Body of pancreas (tissue), 4 donors: ENCODE measurements around the gene CYTH1.

Experiments
- CTCF ChIP-seq, 7 experiments: fragments of 450-650 bp in 4 of 7; fragments of 200-600 bp in 3 of 7; sonication (generic) in 3 of 7; IDR thresholded peaks; one replicate each; pipeline ENCODE4 v1.5.1; 2016 to 2019; ENCODE audit warnings: antibody characterized with exemption in 7 of 7
- POLR2A ChIP-seq, 3 donors: fragments of 450-650 bp; IDR thresholded peaks; one replicate each; pipeline ENCODE4 v1.6.1; 2016; ENCODE audit warnings: antibody characterized with exemption in 3 of 3, mild to moderate bottlenecking in 2 of 3

DNA sequence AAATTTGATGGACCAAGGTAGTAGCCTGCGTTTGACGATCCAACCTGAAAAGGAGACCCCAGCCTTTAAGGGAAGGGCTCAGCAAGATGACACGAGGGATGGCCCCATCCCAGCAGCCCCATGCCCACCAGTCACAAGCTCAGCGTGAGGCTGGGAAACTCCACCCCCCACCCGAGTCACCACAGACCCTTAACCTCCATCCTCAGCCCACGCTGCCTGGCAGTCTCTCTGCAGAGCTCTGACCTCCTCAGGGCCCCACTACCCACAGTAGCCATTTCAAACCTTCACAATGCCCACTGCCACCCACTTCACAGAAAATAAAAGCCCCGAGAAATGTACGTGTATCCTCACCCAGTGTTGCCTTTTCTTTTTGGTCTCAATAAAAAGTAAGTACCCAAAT, 39.9 kb upstream of the CYTH1 start:
- no peak for TF ChIP-seq CTCF (IDR thresholded peaks at IDR 0.05)
- no peak for TF ChIP-seq POLR2A (IDR thresholded peaks at IDR 0.05)
